NCI-H1436 (cell line): ENCODE results near the gene TVP23A.

ENCODE experiments used
- DNase-seq: peaks from one replicate; lab custom pipeline; 2025; lab: John Stamatoyannopoulos, UW

TVP23A gene

GRCh38 chr16:10817963-10818941 is at the start of gene TVP23A:
Gene TVP23A, minus strand, starts transcription at chr16:10818794. Its CDS starts 301 bp downstream, at chr16:10818493.
- no peak for DNase-seq

- no peak for DNase-seq
Measured at GRCh38 chr16:10868104-10868595, 49.6 kb upstream of the TVP23A start.

GRCh38 chr16:10867199-10867598 is 48.6 kb upstream of the TVP23A start:
- DNase-seq: no peak

- no peak for DNase-seq
Measured at GRCh38 chr16:10865991-10866966, 47.7 kb upstream of the TVP23A start.

GRCh38 chr16:10862438-10862837 is 43.8 kb upstream of the TVP23A start:
- no peak for DNase-seq

GRCh38 chr16:10859658-10860057 is 41.1 kb upstream of the TVP23A start:
- DNase-seq: no peak

GRCh38 chr16:10859020-10859419 is 40.4 kb upstream of the TVP23A start:
- DNase-seq: no peak

GRCh38 chr16:10858203-10858602 is 39.6 kb upstream of the TVP23A start:
- no peak for DNase-seq

GRCh38 chr16:10856042-10856441 is 37.4 kb upstream of the TVP23A start:
- DNase-seq: no peak

- no peak for DNase-seq
Measured at GRCh38 chr16:10852948-10853347, 34.4 kb upstream of the TVP23A start.

GRCh38 chr16:10852286-10852685 is 33.7 kb upstream of the TVP23A start:
- no peak for DNase-seq

GRCh38 chr16:10851512-10851911 is 32.9 kb upstream of the TVP23A start:
- DNase-seq: no peak

GRCh38 chr16:10850478-10850850 is 31.9 kb upstream of the TVP23A start:
- no peak for DNase-seq

- no peak for DNase-seq
Measured at GRCh38 chr16:10849736-10850477, 31.3 kb upstream of the TVP23A start.

GRCh38 chr16:10847176-10847575 is 28.6 kb upstream of the TVP23A start:
- DNase-seq: no peak

GRCh38 chr16:10846213-10846998 is 27.8 kb upstream of the TVP23A start:
- no peak for DNase-seq

- no peak for DNase-seq
Measured at GRCh38 chr16:10840703-10841102, 22.1 kb upstream of the TVP23A start.

- DNase-seq: no peak
Measured at GRCh38 chr16:10839279-10839666, 20.7 kb upstream of the TVP23A start.

- no peak for DNase-seq
Measured at GRCh38 chr16:10838621-10839278, 20.2 kb upstream of the TVP23A start.

GRCh38 chr16:10836174-10836853 is 17.7 kb upstream of the TVP23A start:
- no peak for DNase-seq
